ENCODE measurements around the gene ZNF804A.

The ZNF804A gene

GRCh38 chr2:184698476-184698875 lies 100.1 kb downstream of the ZNF804A start:
- TF ChIP-seq TARDBP (IDR thresholded peaks at IDR 0.05) = no peak
- no peak for TF ChIP-seq FOXK2 (IDR thresholded peaks at IDR 0.05)
- TF ChIP-seq NFRKB (IDR thresholded peaks at IDR 0.05) = no peak
- ChIA-PET CTCF (no interaction called here), POLR2A (no interaction called here)
- no peak for DNase-seq (ENCODE audit: extremely low spot score)

DNA sequence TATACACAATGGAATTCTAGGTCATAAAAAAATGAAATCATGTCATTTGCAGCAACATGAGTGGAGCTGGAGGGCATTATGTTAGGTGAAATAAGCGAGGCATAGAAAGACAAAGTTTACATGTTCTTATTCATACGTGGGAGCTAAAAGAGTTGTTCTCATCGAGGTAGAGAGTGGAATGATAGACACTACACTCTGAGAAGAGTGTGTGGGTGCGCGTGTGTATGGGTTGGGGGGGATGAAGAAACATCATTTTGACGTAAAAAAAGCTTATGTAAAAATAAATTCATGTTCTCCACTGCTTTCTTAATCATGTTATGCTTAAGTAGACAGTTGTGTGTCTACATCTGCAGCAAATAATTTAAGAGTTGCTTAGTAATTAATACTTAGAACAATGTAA lies 123.6 kb downstream of the ZNF804A start:
- ChIA-PET CTCF (no interaction called here), POLR2A (no interaction called here)
- no peak for TF ChIP-seq CTBP1 (IDR thresholded peaks at IDR 0.05; ENCODE audit: borderline replicate concordance)
- no peak for TF ChIP-seq FOXM1 (IDR thresholded peaks at IDR 0.05; ENCODE audit: borderline replicate concordance)
- TF ChIP-seq FOXK2 (IDR thresholded peaks at IDR 0.05) = no peak
- no peak for TF ChIP-seq LEF1 (IDR thresholded peaks at IDR 0.05; ENCODE audit: borderline replicate concordance)
- DNase-seq (ENCODE audit: extremely low spot score) = no peak

GRCh38 chr2:184727813-184728212 lies 129.5 kb downstream of the ZNF804A start:
- TF ChIP-seq SP1 (IDR thresholded peaks at IDR 0.05) (no peak), FOXK2 (IDR thresholded peaks at IDR 0.05) (no peak), ARNT (IDR thresholded peaks at IDR 0.05) (no peak), CTBP1 (IDR thresholded peaks at IDR 0.05; ENCODE audit: borderline replicate concordance) (no peak), FOXA1 (IDR thresholded peaks at IDR 0.05) (no peak), HDGF (IDR thresholded peaks at IDR 0.05; ENCODE audit: borderline replicate concordance) (no peak), FOXM1 (IDR thresholded peaks at IDR 0.05; ENCODE audit: borderline replicate concordance) (no peak), NFRKB (IDR thresholded peaks at IDR 0.05) (no peak), PKNOX1 (IDR thresholded peaks at IDR 0.05) (no peak), TARDBP (IDR thresholded peaks at IDR 0.05) (no peak), LEF1 (IDR thresholded peaks at IDR 0.05; ENCODE audit: borderline replicate concordance) (no peak)
- no peak for DNase-seq (ENCODE audit: extremely low spot score)
- CTCF ChIA-PET = no interaction called here
- POLR2A ChIA-PET = no interaction called here

- ChIA-PET POLR2A (no interaction called here), CTCF (no interaction called here)
- no peak for DNase-seq (ENCODE audit: extremely low spot score)
- TF ChIP-seq ARNT (IDR thresholded peaks at IDR 0.05) = no peak
- no peak for TF ChIP-seq NFRKB (IDR thresholded peaks at IDR 0.05)
- TF ChIP-seq BHLHE40 (IDR thresholded peaks at IDR 0.05; ENCODE audit: borderline replicate concordance) = no peak
- no peak for TF ChIP-seq FOXM1 (IDR thresholded peaks at IDR 0.05; ENCODE audit: borderline replicate concordance)
- no peak for TF ChIP-seq FOXK2 (IDR thresholded peaks at IDR 0.05)
Observed at GRCh38 chr2:184728411-184728810, 130.1 kb downstream of the ZNF804A start.

GRCh38 chr2:184729581-184729980 lies 131.3 kb downstream of the ZNF804A start:
- TF ChIP-seq HDGF (IDR thresholded peaks at IDR 0.05; ENCODE audit: borderline replicate concordance) (no peak), ARNT (IDR thresholded peaks at IDR 0.05) (no peak), SUZ12 (IDR thresholded peaks at IDR 0.05) (no peak), TARDBP (IDR thresholded peaks at IDR 0.05) (no peak), FOXM1 (IDR thresholded peaks at IDR 0.05; ENCODE audit: borderline replicate concordance) (no peak), LEF1 (IDR thresholded peaks at IDR 0.05; ENCODE audit: borderline replicate concordance) (no peak), BHLHE40 (IDR thresholded peaks at IDR 0.05; ENCODE audit: borderline replicate concordance) (no peak), FOXA1 (IDR thresholded peaks at IDR 0.05) (no peak), ELF4 (IDR thresholded peaks at IDR 0.05) (no peak), NFRKB (IDR thresholded peaks at IDR 0.05) (no peak), CTBP1 (IDR thresholded peaks at IDR 0.05; ENCODE audit: borderline replicate concordance) (no peak), PKNOX1 (IDR thresholded peaks at IDR 0.05) (no peak), SP1 (IDR thresholded peaks at IDR 0.05) (no peak), L3MBTL2 (conservative IDR thresholded peaks at IDR 0.05) (no peak), FOXK2 (IDR thresholded peaks at IDR 0.05) (no peak), ZNF384 (IDR thresholded peaks at IDR 0.05) (no peak)
- ChIA-PET CTCF (no interaction called here), POLR2A (no interaction called here)
- no peak for DNase-seq (ENCODE audit: extremely low spot score)

- TF ChIP-seq LEF1 (IDR thresholded peaks at IDR 0.05; ENCODE audit: borderline replicate concordance) (no peak), PKNOX1 (IDR thresholded peaks at IDR 0.05) (no peak), NFRKB (IDR thresholded peaks at IDR 0.05) (no peak), ZNF384 (IDR thresholded peaks at IDR 0.05) (no peak), L3MBTL2 (conservative IDR thresholded peaks at IDR 0.05) (no peak), SUZ12 (IDR thresholded peaks at IDR 0.05) (no peak), SP1 (IDR thresholded peaks at IDR 0.05) (no peak)
- no peak for DNase-seq (ENCODE audit: extremely low spot score)
- ChIA-PET POLR2A (no interaction called here), CTCF (no interaction called here)
Observed at GRCh38 chr2:184730288-184730687, 132.0 kb downstream of the ZNF804A start.

GRCh38 chr2:184734338-184734737 lies 136.0 kb downstream of the ZNF804A start:
- CTCF ChIA-PET = no interaction called here
- POLR2A ChIA-PET = no interaction called here
- no peak for DNase-seq (ENCODE audit: extremely low spot score)
- TF ChIP-seq ARNT (IDR thresholded peaks at IDR 0.05) (no peak), HDGF (IDR thresholded peaks at IDR 0.05; ENCODE audit: borderline replicate concordance) (no peak), L3MBTL2 (conservative IDR thresholded peaks at IDR 0.05) (no peak), CTBP1 (IDR thresholded peaks at IDR 0.05; ENCODE audit: borderline replicate concordance) (no peak), BHLHE40 (IDR thresholded peaks at IDR 0.05; ENCODE audit: borderline replicate concordance) (no peak), LEF1 (IDR thresholded peaks at IDR 0.05; ENCODE audit: borderline replicate concordance) (no peak), ELF4 (IDR thresholded peaks at IDR 0.05) (no peak), SP1 (IDR thresholded peaks at IDR 0.05) (no peak), NFRKB (IDR thresholded peaks at IDR 0.05) (no peak), FOXK2 (IDR thresholded peaks at IDR 0.05) (no peak)

Data from HEK293T (cell line).